HG03039 (cell line): Measurements from ENCODE around the gene GNPTAB.
A peak's percentile ranks its signal among the peaks of the same experiment; 100 is the strongest.

ENCODE experiments used
- ATAC-seq: cut with Tn5 transposase; IDR thresholded peaks from one replicate; pipeline ENCODE4 v1.9.1; 2021; ENCODE audit warnings: mild to moderate bottlenecking, moderate library complexity; ENCODE audit not compliant: unreplicated experiment

Gene GNPTAB

DNA sequence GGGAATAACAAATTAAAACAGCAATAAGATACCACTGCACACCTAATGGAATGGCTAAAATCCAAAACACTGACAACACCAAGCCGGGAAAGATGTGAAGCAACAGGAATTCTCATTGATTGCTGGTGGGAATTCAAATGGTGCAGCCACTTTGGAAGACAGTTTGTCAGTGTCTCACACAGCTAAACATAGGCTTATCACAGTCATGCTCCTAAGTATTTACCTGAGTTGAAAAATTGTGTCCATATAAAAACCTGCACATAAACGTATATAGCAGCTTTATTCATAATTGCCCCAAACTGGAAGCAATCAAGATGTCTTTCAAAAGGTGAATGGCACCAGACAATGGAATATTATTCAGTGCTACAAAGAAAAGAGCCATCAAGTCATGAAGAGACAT, 21.6 kb downstream of the GNPTAB start:
- no peak for ATAC-seq

DNA sequence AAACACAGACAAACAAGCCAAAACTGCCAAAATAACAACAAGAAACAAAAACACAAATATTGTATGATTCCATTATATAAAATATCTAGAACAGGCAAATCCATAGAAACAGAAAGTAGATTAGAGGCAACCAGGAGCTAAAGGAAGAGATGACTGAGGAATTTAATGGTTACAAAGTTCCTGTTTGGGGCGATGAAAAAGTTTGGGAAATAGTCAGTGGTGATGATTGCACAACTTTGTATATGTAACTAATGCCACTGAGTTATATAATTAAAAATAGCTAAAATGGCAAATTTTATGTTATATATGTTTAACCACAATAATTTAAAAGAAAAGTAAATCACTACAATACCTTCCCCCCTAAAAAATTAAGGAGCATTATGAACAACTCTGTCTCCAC, 24.5 kb downstream of the GNPTAB start:
- ATAC-seq: no peak

DNA sequence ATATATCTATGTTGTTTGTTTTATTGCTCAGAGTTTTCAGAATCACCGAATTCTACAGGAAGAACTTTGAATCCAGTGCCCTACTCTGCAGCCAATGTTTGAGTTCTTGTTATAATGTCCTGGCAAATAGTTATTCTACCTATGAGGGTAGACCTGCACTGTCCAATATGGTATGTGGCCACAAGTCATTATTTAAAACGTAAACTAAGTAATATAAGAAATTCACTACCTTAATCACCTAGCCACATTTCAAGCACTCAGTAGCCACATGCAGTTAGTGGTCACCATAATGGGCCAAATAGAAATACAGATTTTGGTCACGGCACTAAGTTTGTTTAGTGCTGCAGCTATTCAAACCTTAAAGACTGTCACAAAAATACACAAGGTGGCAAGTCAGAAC, 26.4 kb downstream of the GNPTAB start:
- no peak for ATAC-seq

- no peak for ATAC-seq
Measured at GRCh38 chr12:101803978-101804377, 26.8 kb downstream of the GNPTAB start.

- ATAC-seq: no peak
Measured at GRCh38 chr12:101802486-101802885, 28.3 kb downstream of the GNPTAB start.

GRCh38 chr12:101799774-101800173, 31.0 kb downstream of the GNPTAB start:
- ATAC-seq: no peak

DNA sequence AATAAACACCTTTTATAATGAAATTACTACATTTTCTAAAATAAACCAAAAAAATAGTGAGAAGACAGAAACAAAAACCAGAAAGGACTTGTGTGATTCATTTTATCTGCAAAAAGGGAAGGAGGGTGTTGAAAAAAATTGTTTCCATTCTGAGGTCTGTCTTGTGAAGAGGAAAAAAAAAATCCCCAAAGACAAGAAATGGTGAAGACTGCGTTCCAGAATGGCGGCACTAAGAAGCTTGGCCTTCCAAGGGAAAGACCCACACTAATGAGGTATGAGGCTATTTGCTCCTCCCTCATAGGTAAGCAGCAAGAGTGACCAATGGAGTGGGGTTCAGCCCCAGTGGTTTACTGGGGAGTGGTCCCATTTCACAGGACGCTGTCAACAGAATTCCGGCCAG, 35.0 kb downstream of the GNPTAB start:
- no peak for ATAC-seq

DNA sequence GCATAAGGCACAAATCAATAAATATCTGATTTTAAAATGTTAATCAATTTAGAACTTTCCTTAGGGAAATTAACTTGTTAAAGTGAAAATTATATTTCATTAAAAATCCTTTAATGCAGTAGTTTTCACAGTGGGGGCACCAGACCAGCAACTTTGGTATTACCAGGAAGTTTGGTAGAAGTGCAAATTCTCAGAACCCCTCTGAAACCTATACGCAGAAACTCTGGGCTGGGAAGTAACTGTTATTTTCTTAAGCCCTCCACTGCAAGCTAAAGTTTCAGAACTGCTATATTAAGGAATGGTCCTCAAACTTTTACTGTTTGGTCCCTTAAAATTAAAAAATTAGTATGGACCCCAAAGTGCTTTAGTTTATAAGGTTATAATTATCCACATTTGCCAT, 35.7 kb downstream of the GNPTAB start:
- no peak for ATAC-seq

DNA sequence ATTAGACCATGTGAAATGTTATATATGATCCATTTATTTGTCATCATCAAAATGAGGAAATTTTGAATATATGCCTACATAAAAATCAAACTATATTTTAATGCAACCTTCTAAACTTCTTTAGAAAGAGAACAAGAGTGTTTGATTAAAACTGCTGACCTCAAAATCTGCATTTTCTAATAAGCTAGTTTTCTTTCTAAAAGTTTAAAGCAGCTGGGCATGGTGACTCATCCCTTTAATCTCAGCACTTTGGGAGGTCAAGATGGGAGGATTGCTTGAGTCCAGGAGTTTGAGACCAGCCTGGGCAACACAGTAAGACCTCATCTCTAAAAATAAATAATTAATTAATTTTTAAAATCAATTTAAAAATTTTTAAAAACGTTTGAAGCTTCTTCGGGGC, 36.2 kb downstream of the GNPTAB start:
- no peak for ATAC-seq

- ATAC-seq: peak; percentile 67
Measured at GRCh38 chr12:101793401-101793800, 37.4 kb downstream of the GNPTAB start.

- no peak for ATAC-seq
Measured at GRCh38 chr12:101792046-101792931, 38.5 kb downstream of the GNPTAB start.

DNA sequence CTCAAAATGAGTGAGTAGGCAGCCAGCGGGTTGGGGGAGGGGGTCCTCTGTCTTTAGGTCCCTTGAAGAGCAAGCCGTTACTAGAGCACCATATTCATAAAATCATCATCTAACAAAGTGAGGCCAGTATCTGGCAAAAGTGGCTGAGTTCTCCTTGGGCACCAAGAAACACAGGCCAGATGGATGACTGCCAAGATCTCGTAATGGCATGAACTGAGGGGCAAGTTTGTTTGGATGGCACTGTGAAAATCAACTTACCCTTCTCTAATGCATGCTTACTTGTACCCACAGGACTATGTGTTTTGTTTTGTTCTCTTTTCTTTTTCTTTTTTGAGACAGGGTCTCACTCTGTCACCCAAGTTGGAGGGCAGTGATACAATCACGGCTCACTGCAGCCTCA, 41.6 kb downstream of the GNPTAB start:
- no peak for ATAC-seq

GRCh38 chr12:101785671-101786070, 45.1 kb downstream of the GNPTAB start:
- ATAC-seq: no peak

- no peak for ATAC-seq
Measured at GRCh38 chr12:101784376-101784775, 46.4 kb downstream of the GNPTAB start.

- no peak for ATAC-seq
Measured at GRCh38 chr12:101783838-101784237, 46.9 kb downstream of the GNPTAB start.

DNA sequence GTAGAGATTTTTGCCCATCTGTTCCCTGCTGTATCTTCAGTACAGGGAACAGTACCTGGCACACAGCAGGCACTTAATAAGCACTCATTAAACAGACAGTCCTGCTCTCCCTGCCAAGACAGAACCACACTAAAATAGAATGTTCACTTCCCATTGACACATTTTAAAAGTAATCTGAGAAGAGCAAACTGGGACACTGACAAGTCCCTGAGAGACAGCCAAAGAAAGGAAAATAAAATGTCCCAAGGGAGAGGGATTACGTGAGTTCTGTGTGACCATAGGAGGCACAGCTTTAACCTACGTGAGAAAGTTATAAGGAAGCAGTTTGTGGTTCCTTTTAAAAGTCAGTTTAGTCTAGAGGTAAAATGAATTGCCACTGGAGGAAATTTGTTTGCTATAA, 47.6 kb downstream of the GNPTAB start:
- ATAC-seq: no peak

DNA sequence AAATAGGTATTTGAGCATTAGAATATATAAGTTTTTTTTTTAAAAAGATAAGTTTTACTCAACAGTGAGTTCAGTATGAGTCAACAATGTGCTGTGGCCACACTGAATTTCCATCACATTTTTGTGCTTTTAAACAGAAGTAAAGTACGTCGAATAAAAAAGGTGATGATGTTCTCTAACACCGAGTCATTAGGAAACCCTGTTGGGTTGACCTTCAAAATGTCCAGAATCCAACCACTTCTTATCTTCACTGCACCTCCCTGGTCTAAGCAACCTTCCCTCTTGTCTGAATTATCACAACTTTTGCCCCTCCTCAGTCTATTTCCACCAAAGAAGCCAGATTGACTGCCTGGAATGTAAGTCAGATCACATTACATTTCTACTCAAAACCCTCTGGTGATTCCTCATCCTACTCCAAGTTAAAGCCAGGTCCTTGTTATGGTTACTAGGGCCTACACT, 48.5 kb downstream of the GNPTAB start:
- no peak for ATAC-seq

GRCh38 chr12:101781834-101782233, 48.9 kb downstream of the GNPTAB start:
- ATAC-seq: no peak

GRCh38 chr12:101780599-101780998, 50.2 kb downstream of the GNPTAB start:
- ATAC-seq: no peak

GRCh38 chr12:101779626-101780025, 51.1 kb downstream of the GNPTAB start:
- ATAC-seq: no peak

DNA sequence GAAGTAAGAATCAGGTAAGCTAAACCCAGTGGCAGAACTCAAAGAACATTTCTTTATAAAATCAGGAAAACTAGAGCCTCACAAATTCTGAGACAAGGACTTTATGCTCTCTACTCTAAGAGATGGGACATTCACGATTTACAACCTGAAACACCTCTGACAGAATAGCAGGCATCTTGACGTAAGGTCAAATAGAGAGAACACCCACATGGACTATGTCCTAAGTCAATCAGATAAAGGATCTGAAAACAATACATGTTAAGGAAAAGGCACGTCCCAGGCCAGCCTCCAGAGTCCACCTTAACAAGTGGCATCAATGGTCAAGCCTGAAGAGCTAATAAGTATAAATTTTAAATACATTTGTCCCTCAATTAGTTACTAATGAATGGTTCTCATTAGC, 51.6 kb downstream of the GNPTAB start:
- no peak for ATAC-seq

GRCh38 chr12:101777978-101778377, 52.8 kb downstream of the GNPTAB start:
- ATAC-seq: no peak

DNA sequence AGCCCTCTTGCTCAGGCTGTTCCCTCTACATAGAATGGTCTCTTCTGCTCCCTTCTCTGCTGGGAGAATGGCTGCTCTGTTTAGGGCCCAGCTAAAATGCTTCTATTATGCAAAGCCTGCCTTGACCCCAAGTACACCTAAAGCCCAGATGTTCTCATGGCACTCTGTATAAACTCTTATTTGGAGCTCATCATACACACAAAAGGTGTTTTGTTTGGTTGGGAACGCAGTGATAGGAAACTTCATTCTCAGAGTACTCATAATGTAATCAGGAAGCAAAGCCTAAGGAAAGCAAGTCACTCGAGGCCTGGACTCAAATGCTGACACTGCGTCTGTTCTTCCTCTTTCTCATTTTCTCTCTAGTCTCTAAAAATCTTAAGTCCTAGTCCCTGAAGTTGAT, 53.3 kb downstream of the GNPTAB start:
- no peak for ATAC-seq
